ENCODE data around the gene ZG16B.

ZG16B gene

GRCh38 chr16:2825049-2825742, 4.9 kb upstream of the ZG16B start:
- no peak for DNase-seq

GRCh38 chr16:2825906-2826305, 4.2 kb upstream of the ZG16B start:
- no peak for DNase-seq

GRCh38 chr16:2826591-2827373, 3.3 kb upstream of the ZG16B start:
- no peak for DNase-seq

GRCh38 chr16:2827374-2827791, 2.7 kb upstream of the ZG16B start:
- no peak for DNase-seq

DNA sequence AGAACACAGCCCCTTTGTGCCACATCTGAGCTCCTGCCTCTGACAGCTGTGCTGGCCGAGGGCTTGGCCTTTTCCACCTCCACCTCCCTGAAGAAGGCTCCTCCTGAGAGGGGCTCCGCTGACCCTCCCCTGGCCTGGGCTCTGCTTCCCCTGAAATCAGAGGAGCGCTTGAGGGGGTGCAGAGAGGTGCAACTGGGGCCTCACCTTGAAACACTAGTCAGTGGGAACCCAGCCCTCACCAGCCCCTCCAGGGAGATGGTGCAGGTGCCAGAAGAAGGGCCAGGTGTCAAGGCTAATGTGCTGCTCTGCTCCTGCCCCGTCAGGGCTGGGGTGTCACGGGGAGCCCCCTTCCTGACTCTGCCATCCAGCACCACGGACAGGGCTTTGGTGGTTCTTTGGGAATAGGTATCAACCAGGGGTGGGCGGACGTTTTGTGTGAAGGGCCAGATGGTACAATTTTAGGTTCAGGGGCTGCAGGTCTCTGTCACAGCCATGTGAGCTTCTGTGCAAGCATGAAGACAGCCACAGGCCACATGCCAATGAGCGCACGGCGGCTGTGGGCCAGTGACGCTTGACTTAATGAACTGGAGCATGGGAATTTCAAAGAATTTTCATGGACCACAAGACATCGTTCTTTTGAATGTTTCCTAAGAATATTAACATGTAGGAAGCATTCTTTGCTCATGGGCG, 2.1 kb upstream of the ZG16B start:
- no peak for DNase-seq

GRCh38 chr16:2828521-2828840, 1.6 kb upstream of the ZG16B start:
- no peak for DNase-seq

- DNase-seq, result no peak
Observed at GRCh38 chr16:2828876-2829430, 1.1 kb upstream of the ZG16B start.

DNA sequence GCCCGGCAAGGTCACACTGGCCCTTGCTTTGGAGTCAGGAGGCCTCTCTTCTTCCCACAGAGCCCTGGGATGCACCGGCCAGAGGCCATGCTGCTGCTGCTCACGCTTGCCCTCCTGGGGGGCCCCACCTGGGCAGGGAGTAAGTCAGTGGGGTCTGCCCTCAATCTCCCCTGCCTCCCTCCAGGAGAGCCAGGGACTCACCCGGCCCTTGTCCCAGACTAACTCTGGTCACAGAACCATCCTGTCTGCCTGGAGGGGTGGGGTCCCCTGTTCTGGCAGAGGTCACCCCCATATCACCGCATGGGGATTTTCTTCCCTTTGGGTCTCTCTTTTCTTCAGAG, 222 bp downstream of the ZG16B start:
- DNase-seq, result no peak

- no peak for DNase-seq
Observed at GRCh38 chr16:2831203-2831602, 1.1 kb downstream of the ZG16B start.

- no peak for DNase-seq
Observed at GRCh38 chr16:2833776-2834175, 3.7 kb downstream of the ZG16B start.

DNA sequence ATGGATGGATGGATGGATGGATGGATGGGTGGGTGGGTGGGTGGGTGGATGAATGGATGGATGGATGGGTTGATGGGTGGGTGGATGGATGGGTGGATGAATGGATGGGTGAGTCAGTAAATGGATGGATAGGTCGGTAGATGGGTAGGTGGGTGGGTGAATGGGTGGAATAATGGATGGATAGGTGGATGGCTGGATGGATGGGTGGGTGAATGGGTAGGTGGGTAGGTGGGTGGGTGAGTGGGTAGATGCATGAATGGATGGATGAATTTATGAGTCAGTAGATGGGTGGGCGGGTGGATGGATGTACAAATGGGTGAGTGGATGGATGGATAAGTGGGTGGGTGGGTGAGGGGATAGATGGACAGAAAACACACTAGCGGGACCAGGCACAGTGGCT, 4.9 kb downstream of the ZG16B start:
- no peak for DNase-seq

DNA sequence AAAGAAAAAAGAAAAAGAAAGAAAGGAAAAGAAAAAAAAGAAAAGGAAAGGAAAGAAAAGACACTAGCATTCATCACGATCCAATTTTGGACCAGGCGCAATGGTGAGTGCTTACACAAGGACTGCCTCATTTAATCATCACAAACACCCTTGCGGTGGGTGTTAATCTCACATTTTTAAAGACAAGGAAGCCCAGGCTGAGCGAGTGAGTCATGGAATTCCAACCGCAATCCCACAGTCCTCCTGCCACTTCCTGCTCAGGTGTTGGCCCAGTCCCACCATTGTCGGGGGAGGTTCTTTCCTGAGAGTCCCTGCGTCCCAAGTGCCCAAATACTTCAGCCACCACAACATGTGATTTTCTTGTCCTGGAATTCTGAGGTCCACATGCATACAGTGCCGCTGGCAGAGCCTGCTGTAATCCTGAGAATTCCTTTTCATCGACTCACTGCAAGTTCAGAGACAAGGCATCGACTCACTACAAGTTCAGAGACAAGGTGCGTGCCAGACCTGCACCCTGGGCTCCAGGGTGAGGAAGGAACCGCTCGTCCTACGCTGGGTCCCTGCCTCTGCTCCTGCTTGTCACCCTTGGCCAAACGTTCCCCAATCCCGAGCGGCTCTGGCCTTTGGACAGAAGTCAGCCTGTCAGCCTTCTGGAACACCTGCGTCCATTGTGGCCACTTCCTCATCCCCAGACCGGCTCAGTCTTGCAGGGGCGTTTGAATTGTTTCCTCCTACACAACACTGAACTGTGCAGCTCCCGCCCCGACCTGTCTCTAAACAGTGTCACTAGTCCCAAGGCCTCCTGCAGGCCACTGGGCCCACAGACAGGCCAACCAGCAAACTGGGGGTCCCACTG, 5.8 kb downstream of the ZG16B start:
- no peak for DNase-seq

GRCh38 chr16:2836646-2837508, 6.8 kb downstream of the ZG16B start:
- DNase-seq, result no peak

DNA sequence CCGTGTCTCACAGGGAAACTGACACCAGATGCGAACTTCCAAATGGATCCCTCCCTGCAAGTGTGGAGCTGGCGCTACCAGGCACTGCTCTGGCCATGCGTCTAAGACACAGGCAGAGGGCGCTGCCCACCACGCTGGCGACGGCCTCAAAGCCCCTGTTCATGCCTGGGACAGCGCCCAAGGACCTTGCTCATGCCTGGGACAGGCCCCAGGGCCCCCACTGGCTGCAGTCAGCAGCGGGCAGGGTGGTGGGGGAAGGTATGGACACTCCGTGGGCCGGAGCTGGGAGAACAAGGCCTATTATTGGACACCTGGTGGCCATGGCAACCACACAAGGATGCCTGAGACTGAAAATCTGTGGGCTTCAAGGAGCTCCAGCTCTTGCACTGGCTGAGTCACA, 8.8 kb downstream of the ZG16B start:
- peak; percentile 56 for DNase-seq

DNA sequence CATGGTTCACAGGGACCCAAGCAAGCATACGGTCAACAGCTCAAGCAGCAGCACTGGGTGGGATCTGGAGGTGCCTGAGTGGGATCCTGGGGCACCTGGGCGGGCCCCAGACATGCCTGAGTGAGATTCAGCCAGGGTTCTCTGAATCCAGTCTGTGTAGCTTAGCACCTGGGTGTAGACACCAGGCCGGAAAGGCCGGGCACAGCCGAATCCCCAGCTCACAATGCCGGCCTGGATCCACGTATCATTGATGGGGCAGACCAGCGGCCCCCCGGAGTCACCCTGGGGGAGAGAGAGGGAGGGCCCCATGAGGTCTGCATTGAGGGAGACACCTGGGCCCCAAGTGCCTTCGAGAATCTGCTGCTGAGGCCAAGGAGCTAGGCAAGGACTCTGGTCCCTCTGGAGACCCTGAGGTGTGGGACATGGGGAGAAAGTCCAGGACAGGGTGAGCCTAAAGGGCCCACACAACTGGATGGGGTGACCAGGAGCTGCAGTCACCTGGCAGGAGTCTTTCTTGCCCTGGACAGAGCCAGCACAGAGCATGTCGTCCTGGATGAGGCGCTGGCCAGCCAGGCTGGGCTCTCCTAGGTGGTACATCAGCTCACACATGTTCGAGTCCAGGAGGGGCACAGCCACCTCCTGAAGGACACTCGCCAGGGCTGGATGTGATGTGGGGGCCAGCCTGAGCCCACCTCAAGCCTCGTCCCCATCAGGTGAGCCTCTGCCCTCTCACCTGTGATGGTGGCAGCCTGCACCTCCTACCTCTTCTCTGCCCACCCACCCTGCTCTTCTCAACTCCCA, 9.7 kb downstream of the ZG16B start:
- DNase-seq, result no peak

- DNase-seq, result no peak
Observed at GRCh38 chr16:2840914-2841313, 10.8 kb downstream of the ZG16B start.

DNA sequence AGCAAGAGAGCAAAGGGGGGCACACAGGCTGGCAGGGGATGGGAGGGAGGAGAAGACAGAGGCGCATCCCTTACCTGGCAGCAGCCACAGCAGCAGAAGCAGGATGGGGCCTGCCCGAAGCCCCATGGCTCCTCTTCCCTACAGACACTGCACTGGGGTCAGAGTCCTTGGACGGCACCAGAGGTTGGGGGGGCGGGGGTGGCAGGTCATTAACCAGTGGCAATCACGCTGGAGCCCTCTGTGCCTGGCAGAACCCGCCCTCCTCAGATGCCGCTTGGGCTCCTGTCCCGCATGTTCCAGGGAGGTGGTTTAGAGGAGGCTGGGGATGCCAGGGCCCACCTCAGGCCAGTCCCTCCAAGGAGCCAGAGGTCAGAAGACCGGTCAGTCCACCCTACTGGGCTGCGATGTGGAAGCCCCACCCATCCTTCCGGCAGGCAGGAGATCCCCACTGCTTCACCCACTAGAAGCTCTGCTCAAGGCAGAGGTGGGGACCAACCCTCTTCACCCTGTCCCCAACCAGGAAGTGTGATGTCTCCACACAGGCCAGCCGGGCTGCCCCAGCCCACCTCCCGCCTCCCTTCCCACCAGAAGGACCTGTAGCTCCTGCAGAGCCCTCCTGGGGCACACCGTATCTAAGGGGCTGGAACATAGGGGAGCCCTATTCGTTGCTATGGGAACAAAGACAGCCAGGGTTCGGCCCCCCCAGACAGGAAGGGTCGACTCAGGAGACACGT, 11.7 kb downstream of the ZG16B start:
- DNase-seq, result no peak

DNA sequence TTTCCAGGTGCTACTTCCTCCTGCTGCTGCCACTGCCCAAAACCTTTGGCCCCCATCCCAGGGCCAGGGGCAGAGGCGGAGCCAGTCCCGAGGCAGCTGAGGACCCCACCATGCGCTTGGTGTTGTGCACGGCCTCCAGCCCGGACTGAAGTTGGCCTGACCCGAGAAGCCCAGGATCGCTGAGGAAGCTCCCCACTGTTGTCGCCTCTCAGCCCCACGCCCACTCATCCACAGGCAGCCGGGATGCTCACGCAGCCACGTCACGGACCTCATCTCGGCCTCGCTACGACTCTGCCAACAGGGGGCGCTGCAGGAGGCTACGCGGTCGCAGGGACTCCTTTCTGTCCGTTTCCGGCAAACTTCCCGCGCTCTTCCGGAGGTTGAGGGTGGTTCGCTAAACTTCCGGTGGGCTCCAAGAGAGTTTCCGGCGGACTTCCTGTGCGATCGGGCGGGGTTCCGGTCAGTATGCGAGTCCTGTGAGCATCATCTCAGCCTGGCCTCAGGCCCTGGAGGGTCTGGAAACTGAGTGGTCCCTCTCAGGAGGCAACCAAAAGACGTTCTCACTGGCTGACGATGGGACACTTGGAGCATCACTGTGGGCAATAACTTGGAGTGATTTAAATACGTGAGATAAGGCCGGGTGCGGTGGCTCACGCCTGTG, 12.4 kb downstream of the ZG16B start:
- no peak for DNase-seq

GRCh38 chr16:2843526-2843925, 13.4 kb downstream of the ZG16B start:
- no peak for DNase-seq

DNA sequence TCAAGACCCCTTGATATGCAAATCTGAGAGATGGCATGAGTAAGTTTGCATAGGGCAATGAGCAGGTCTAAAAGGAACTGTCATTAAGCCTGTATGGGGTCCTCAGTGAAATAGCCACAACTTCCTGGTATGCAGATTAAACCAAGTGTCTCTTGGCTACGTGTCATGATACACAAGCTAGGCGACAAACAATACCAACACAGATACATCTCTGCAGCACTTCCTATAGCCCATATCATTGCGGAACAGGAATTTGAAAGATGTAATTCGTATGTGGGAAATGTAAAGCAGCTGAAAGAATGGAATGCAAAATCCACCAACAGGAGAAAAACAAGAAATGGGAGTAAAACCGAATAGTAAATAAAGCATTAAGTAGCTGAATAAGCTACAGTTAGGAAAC, 15.0 kb downstream of the ZG16B start:
- DNase-seq, result no peak

Measured in COR-L47 (cell line).